GM18873 (cell line): Measurements from ENCODE around the gene PON2.
"Not testable (repeated sequence)": the region's sequence is repeated elsewhere in the genome, so short reads cannot be mapped to it uniquely, and the experiment has no call there.

Source experiments
- ATAC-seq: cut with Tn5 transposase; IDR thresholded peaks from one replicate; pipeline ENCODE4 v1.9.1; 2021; ENCODE audit warnings: mild to moderate bottlenecking, moderate library complexity, moderate number of reproducible peaks; ENCODE audit not compliant: unreplicated experiment, low FRiP score

The PON2 gene

GRCh38 chr7:95407751-95408150 is 27.1 kb downstream of the PON2 start:
- ATAC-seq, result no peak

GRCh38 chr7:95405800-95406199 is 29.0 kb downstream of the PON2 start:
- ATAC-seq, result no peak

GRCh38 chr7:95405208-95405607 is 29.6 kb downstream of the PON2 start:
- no peak for ATAC-seq

DNA sequence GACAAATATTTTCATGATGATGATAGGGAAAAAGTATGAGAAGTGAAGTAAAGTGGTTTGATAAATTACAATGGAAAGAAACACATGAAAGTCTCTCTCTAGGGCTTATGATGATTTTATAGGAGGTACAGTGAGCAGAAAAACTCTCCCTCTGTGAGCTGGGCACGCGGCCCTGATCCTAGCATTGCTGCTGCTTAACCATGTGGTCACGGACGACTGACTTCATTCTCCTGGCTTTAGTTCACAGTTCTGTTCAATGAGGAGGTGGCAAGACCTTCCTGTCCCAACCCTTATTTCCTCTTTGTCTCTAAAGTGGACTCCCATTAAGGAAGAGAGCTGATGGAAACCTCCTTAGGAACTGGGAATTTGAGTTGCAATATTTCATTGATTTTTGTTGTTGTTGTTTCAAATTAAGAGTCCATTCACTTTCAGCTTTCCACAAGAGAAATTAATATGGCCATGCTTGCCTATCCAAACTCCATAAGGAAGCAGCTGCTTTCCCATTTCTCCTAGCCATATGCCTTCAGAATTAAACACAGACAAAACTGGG is 30.4 kb downstream of the PON2 start:
- no peak for ATAC-seq

DNA sequence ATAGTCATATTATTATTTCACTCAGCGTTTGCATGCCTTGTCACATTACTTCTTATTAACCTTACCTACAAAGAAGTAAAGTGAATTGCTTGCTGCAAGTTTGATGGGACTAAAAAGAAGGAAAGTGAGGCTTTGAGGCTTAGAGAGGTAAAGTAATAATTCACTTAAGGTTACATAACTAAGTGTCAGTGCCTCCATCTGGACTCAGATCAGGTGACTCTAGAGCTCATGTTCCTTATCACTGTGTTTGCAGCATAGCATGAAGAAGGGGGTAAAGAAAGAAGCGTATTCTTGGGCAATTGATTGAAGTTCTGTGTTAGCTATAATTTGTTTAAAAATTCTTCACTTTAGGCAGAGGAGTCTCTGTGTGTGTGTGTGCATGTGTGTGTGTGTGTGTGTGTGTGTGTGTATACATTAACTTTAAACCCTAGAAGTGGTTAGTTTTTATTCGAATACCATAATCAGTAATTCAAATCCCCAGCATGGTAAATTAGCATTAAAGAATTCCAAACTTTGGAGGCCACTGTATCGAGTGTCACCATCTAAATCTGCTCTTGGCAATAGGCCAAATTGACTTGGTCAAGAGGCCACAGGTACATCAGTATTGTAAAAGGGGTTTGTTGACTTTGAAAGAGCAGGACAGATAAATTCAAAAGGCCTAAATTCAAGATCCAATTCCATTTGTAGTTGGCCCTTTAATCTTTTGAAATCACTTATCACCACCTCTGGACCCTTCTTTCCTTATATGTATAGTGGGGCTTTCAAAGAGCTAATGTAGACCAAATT is 36.5 kb downstream of the PON2 start:
- no peak for ATAC-seq

- no peak for ATAC-seq
Measured at GRCh38 chr7:95397381-95397780, 37.4 kb downstream of the PON2 start.

GRCh38 chr7:95396136-95397032 is 38.4 kb downstream of the PON2 start, which contains the start of gene PON3:
PON3 (minus strand) TSS chr7:95396375; CDS start chr7:95396350, 25 bp downstream.
- ATAC-seq, result no peak

GRCh38 chr7:95395755-95396135 is 39.1 kb downstream of the PON2 start:
- ATAC-seq, result no peak

- no peak for ATAC-seq
Measured at GRCh38 chr7:95394370-95394769, 40.5 kb downstream of the PON2 start.

GRCh38 chr7:95391761-95392160 is 43.1 kb downstream of the PON2 start:
- no peak for ATAC-seq

GRCh38 chr7:95389516-95389915 is 45.3 kb downstream of the PON2 start:
- ATAC-seq, result no peak

- not testable (repeated sequence) for ATAC-seq
Measured at GRCh38 chr7:95379457-95379856, 55.4 kb downstream of the PON2 start.

GRCh38 chr7:95376632-95377400 is 58.0 kb downstream of the PON2 start:
- ATAC-seq, result no peak

DNA sequence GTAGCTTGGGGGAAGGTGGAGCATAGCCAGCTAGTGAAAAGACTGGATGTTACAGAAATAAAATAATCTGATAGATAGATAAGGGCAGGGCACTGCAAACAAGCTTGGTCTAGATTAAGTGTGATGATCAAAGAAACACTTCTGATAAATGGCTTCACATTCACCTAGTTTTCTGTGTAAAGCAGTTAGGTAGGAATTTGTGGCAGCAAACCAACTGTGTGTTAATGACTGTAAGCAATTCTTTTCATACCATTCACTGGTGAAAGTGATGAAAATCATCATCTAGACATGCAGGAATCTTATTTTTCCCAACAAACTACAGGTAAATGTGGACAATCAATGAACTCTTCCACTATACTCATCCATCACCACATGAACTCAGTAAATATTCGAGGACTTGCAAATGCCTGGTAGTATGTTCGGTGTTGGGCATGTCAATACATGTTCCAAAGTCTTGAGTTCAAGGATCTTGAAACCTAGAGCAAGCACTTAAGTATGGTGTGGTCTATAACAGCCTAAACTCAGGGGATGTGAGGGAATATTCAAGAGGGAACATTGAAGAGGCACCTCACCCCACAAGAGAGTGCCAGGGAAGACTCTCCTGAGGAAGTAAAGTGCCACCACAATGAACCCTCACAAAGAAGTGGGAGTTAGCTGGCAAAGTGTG is 59.1 kb downstream of the PON2 start:
- ATAC-seq, result no peak

GRCh38 chr7:95373323-95373722 is 61.5 kb downstream of the PON2 start:
- ATAC-seq, result no peak

GRCh38 chr7:95368235-95368634 is 66.6 kb downstream of the PON2 start:
- no peak for ATAC-seq

DNA sequence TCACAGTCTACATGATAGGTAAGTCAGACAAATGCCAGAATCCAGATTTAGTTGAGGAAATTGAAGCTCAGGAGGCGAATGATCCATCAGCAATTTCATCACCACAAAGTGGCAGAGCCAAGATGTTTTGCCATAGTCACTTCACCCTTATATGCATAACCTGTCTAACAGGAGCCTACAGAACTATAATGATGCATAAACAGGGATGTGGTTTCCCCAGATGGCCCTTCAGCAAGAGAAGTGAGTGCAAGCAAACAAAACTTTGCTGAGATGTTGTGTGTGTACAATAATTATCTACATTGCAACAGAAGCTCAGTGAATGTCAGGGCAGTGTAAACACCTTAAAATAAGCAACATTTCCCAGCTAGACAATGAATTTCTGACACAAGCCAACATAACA is 67.2 kb downstream of the PON2 start:
- ATAC-seq, result no peak

DNA sequence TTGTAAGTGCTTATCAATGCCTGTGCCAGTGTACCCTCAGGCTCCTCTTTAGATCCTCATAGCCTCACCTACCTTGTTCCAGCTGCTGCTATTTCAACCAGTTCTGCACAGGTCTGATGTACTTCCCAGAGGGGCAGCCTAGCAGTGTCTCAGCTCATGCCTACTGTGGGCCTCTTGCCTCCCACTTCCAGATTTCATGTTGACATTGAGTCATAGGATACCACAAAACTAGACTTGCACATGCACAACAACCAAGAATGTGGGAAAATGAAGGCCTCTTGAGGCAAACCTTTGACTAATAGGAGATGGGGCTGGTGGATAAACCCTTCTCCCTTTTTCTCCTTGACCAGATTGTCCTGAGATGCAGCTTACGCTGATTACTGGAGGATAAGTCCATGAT is 69.7 kb downstream of the PON2 start:
- ATAC-seq, result no peak

DNA sequence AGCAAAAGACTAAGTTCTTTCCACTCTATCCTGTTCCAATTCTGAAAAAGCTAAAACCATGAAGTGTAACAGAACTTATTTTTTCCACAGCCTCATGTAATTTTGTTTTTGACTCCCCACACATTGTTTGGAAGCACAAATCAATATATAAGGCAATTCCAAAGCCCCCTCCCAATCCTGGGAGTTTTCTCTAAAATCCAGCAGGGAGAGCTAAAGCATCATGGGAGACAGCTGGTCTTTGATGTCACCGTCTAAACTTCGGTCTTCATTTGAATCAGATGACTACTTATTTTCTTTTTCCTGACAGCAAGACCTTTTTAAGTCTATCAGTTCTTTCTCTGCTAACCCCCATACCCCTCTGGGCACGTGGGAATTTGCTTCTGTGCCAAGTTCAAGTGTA is 77.2 kb downstream of the PON2 start:
- no peak for ATAC-seq
